LoVo (cell line): ENCODE data around the gene SOX10.

ENCODE experiments used
- DNase-seq: peaks from one replicate; pipeline ENCODE4 v3.0.0-alpha.2; 2016; ENCODE audit warnings: low spot score

The SOX10 gene

DNA sequence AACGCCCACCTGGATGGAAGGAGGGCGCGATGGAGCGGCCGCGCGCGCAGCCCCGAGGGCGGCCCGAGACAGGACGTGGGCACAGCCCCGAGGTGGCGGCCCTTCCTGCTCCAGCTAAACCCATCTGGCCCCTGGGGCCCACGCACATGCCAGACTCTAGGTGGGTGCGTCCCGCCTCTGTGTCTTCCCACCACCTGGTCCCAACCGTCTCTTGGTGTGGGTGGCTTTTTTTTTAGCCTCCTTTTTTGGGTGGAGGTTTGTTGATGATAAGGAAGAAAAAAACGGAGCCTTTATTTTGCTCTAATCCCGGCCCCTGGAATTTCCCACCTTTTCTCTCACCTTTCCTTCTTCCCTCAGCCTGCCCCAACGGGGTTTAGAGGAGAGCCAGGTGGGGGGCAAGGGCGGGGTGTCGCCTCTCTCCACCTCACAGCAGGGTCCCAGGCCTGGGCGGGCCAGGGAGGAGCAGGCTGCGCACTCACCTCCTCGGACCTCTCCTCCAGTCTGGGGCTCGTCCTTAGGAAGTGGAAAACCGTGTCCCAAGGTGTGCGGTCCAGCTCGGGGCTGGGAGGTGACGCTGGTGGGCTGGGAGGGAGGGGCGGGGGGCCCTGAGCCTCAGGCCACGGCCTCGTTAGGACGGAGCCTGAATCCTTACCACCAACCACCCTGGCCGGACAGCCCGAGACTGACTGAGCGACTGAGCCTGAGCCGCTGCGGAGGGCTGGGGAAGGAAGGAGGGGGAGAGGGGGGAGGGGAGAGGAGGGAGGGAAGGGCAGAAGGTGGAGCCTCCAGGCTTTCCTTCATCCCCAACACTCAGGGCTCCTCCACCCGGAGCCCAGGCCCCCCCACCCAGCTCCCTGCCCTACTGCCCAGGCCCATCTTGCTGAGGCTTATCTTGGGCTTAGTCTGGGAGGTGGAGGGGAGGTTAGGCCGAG is at the start of gene SOX10:
TSS of gene SOX10 (minus strand) at position 696 of the 932 bp plus-strand sequence. CDS start 771 bp downstream, outside the sequence.
- no peak for DNase-seq

DNA sequence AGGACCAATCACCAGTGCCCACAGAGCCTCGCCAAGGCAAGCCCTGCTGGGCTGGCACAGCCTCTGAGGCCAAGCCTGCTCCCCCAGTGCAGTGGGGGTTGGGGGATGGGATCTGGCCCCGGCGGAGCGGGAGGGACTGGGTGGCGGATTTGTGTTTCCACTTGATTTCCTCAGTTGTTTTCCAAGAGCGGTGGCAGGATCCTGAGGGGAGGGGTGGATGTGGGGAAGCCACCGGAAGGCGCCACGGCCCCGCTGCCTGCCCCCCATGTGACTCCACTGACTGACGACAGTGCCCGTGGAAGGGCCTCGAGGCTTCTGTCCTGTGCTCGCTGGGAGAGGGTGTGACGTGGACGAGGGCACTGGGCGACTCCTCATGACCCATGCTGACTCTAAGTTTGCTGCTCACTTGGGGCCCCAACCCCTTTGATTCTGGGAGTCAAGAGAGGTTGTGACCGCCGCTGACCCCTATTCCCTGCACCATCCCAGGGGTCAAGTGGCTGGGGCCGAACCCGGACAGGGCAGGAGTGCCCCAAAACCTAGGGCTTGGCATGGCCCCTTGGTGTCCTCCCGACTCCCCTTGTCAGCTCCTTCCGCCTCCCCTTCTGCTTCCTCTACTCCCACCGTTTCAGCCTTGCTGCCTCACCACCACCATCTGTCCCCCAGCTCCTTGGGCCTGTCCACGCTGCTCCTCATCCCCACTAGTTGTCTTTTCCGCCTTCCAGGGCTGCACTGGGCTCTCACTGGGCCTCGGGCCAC is 49.3 kb upstream of the SOX10 start:
- DNase-seq: no peak

DNA sequence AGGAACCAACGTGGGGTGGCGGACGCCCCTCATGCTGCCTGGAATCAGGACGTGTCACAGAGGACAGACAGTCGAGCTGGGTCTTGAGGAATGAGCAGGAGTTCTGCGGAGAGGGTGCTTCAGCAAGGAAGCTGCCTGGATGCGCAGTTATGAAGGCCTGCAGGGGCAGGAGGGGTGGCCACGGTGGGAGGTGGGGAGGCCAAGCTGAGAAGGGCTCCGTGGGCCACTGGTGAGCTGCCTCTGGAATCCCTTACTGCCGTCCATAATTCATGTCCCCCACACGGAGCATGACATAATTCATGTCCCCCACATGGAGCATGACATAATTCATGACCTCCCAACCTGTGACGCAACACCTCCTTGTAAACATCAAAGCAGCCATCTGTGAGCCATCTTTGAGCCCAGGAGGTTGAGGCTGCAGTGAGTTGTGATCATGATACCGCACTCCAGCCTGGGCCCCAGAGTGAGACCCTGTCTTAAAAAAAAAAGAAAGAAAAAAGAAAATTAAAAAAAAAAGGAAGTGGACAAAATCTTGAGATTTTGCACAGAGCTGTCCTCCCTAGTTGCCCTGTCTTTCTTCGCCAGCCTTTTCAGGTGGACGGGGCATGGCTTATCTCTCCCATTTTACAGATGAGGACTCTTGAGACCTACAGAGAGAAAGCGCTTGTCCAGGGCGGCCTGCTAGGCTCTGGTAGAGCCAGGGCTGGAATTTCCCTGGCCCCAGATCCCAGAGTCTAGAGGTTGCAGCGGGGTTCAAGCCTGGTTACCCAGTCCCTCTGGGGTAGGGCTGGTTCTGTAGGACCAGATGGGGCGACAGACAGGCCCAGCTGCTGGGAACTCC is 48.5 kb upstream of the SOX10 start:
- DNase-seq: no peak

DNA sequence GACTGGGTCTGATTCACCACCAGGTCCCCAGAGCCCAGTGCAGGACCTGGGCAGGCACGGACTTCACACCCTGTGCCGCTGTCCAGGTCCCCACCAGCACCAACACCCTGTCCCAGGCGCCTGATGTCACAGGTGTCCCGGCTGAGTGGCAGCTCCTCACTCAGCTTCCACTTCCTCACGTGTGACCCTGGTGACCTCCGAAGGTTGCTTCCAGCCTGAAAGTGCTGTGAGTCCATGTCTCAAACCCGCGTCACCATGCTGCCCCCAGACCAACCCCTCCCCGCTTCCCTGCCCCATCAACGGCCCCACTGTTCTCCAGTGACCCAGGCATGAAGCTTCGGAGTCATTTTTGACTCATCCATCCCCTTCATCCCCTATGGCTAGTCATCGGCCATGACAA is 47.1 kb upstream of the SOX10 start:
- DNase-seq: no peak

DNA sequence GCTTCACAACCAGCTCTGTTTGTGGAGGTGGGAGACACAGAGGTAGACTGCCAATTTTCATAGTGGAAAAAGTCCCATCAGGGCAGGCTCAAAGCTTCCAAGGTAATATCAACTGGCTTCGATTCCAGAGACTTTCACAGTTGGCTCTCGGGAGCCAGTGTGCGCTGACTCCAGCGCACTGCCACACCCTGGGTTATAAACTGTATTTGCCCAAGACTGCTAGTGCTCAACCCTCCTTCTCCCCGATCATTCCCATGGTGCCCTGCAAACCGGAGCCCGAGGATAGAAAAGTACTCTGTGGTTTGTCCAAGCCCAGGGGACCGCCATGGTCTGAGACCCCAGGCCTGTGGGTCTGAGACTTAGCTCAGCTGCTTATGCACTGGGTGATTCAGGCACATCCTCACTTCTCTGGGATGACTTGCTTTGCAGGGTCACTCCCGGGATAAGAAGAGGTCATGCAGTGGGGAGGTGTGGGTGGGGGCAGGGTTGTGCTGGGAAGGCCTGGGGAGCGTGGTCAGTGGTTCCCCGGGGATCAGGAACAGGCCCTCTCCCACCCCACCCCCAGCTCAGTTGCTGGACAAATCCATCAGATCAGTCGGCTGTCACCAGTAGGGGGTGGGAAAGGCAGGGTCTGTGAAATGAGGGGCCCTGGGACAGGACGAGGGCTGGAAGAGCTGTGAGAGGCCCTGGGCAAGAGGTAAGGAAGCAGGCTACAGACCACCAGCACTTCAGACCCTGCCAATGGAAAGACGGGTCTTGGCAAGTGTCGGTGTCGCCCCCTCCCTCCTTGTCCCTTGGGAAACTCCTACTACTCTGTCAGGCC is 46.2 kb upstream of the SOX10 start:
- no peak for DNase-seq

DNA sequence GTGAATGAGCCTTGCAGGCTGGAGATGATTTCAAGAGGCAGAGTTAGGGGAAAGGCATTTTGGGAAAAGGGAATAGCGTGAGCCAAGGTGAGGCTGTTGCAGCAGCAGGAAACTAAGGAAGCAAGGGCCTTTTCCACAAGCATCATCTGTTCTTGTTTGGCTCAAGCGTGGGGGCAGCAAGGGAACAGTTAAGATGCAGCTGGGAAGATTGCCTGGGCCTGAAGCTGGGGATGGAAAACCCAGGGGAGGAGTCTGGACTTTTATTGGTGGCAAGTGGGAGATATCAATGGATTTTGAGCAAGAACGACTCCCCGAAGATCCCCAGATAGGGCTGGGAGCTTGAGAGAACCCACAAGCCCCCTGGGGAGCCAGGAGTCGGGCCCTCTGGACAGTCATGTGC is 45.5 kb upstream of the SOX10 start:
- DNase-seq: no peak

DNA sequence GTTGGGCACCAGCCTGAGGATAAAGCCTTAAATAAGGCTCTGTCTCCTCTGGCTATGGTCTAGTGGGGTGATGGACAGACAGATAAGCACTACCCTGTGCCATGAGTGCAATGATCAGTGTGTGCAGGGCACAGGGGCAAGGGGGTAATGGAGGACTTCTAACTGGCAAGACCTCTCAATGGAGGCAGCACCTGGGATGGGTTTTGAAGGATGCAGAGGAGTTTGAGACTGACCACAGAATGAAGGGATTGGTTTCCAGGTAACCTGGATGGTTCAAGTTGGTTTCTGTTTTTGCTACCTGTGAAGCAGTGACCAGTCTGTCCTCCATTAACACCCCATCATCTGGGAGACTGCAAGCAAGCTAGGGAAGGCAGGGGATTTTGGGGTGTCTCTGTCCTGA is 45.0 kb upstream of the SOX10 start:
- no peak for DNase-seq

DNA sequence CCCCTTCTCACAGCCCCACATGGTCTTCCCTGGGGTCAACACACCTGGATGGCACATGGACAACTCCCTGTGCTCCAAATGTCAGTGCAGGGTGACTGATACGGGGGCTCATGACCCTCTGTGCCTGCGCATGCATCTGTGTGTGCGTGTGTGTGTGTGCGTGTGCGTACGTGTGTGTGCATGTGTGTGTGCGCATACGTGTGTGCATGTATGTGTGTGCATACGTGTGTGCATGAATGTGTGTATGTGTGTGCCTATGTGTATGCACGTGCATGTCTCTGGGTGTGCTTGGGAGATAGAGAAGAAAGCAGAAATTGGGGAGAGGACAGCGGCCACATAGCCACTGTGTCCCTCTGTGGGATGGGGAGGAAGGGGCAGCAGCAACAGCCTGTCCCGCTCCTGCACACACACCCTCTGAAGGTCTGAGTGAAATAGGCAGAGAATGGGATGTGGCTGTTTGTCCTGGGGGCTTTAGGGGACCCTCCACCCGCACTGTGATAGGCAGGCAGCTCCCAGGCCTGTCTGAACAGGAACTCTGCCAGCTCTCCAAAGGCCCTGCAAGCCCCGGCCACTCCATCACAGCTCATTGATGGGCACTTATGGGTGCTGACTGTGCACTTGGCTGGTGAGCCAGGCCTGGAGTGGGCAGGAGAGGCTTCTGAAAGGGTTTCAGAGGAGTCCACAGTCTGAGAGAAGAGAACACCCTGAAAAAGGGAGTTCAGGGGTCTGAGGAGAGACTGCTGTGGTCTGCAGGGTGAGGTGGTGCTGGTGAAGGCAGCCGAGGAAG is 44.2 kb upstream of the SOX10 start:
- no peak for DNase-seq

DNA sequence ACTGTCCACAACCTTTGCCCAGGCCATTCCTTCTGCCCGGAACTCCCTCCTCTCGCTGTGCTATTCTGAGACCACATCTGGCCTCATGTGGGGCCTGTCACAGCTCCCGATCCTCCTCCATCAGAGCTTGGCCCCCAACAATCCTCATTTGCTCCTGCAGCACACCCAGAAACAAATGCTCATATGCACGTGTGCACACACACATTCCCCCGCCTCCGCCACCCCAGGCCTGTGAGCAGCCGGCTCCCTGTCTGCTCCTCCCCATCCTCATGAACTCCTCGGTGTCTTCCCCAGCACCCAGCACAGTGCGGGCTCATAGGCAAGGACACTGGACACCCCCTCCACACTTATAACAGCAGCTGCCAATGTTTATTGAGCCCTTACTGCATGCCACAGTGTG is 43.1 kb upstream of the SOX10 start:
- no peak for DNase-seq

DNA sequence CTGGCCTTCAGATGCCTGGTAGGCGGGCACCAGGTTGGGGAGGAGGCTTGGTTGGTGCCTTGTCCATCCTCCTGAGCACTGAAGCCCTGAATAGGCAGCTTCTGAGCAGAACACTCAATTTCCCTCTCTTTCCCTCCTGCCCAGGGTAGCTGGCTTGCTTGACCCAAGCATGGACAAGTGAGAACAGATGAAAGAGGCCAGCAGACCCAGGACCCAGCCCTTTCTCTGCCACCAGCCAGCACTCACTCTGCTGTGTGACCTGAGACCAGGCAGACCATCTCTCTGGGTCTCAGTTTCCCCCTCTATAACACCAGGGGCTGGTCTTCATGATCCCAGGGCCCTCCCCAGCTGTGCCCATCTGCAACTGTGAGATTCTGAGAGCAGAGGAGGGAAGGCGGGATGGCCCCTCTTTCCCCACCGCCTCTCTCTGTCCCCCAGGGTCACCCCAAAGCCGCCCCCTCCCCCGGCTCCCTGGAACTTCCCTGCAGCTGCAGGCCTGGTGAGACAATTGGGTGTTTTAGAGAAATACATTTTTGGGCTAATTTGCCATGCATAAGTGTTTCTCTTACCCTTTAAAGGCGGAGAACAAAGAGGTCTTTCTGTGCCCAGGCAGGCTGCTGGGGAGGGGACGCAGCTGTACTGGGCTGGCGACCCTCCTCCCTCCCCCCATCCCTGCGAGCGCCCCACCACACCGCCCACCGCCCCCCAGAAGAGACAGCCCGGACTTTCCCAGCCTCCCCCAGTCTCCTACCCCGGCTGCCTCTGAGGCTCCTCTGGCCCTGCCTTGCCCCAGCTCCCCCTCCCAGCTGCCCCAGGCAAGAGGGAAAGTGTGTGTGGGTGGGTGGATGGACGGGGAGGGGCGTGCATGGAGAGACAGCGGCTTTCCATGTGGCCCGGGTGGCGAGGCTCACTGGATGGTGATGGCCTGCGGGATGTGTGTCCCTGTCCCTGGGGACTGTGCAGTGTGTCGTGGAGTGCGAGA is 42.1 kb upstream of the SOX10 start:
- no peak for DNase-seq

DNA sequence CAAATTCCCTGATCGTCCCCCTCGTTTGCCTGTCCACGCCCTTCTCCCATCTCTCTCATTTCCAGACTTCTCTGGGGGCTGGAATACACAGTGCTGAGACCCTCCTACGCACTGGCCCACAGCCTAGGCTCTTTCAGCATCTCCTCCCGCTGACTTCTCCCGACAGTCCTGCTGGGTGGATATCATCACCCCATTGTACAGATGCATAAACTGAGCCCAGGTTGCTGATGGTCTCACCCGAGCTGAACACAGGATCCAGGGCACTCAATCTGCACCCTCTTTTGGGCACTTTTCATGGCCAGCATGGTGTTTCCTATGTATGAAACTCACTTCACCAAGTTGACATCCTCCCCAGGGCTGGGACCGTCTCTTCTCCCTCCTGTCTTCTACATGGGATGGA is 41.2 kb upstream of the SOX10 start:
- DNase-seq: no peak

DNA sequence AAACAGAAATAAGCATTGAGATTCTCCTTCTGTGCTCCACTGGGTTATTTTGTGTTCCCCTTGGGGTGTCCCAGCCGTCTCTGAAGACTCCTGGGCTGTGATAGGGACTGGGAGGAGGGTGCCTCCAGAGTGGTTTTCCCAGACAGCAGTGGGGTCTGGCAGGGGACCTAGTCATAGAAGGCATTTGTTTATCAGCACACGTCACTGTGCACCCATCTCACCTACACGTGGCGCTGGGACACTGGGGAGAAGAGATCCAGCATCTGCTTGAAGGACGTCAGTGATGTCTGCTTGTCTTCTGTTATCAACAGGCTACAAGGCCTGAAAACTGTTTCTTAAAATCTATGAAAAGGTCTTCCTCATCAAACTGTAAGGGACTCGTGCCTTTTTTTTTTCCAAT is 38.7 kb upstream of the SOX10 start:
- DNase-seq: no peak

DNA sequence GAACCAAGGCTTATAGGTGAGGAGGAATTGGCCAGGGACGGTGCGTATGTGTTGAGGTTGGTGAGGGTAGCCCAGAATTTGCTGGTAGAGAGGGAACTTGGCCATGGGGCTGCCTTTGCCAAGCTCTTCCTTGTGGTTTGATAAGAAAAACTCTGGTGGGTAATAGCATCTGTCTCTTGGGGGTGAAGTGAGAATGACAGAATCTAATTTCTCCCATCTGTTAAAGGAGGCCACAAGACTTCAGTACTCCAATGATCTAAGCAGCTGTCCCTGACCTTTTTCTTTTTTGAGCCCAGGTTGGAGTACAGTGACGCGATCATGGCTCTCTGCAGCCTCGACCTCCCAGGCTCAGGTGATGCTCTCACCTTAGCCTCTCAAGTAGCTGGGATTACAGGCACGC is 36.9 kb upstream of the SOX10 start:
- DNase-seq: no peak

DNA sequence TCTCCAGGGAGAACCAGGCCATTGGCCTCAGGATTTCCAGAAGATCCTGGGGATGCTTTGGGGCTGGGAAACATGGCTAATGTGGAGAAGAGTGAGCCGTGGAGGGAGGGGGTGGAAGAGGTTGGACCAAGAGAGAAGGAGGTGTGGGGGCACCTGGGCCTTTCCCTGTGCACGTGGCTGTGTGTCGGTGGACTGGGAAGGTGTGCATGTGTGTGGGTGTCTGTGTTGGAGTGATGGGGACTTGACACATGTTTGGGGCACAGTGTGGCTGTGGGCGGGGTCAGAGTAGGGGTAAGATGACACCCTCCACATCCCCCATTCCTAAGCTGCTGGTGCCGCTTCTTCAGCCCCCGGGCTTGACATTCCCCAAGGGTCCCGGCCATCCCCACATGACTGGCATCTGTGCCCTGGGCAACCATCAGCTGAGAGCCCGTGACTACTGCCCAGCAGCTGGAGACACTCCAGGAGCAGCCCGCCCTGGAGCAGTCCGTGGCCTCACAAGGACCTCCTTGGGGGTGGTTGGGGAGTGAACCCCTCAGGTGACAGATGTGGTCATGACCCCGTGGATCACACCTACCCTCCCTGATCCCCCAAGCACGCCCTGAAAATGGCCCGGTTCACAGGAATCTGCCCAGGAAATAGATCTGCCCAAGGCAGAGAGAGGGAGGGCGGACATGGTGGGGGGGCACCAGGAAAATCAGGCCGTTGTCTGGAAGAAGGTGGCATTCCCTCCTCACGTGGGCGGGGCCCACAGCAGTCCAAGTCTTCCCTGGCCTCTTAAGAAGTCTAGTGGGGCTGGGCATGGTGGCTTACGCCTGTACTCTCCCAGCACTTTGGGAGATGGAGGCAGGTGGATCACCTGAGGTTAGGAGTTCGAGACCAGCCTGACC is 34.8 kb upstream of the SOX10 start:
- no peak for DNase-seq

DNA sequence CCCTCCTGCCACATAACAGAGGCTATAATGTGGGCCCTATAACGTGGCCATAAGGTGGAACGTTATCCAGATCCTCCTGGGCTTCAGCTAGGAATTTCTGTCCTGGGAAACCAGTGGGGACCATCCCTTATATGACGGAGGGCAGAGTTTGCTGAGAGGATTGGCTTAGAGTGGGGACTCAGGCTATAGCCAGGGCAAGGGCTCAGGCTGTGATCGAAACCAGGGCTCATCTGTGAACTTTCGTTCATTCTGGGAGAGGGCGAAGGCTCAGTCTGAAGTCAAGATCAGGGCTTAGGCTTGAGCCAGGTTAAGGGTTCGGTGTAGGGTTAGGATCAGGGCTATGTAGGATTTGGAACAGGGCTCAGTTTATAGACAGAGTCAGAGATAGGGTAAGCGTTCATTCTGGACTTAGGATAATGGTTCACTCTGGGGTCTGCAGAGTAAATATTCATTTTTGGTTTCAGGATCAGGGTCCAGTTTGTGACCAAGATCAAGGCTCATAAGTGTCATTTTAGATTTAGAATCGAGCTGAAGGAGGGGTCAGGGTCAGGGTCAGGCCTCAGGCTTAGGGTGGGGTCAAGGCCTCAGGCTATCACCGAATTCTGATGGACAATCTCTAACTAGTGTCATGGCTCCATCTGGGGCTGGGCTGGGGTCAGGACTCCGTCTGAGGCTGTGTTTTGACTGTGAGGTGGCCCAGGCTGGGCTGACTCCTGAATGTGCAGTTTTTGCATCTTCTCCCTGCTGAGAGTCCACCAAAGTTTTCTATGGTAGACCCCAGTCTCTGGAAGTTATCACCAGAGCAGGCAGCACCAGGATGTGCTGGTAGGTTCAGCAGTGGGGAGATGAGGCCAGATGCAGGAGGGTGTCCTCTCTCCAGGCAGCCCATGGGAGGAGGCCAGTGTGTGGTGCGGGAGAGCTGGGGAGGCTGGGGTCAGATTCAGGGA is 33.9 kb upstream of the SOX10 start:
- DNase-seq: no peak

DNA sequence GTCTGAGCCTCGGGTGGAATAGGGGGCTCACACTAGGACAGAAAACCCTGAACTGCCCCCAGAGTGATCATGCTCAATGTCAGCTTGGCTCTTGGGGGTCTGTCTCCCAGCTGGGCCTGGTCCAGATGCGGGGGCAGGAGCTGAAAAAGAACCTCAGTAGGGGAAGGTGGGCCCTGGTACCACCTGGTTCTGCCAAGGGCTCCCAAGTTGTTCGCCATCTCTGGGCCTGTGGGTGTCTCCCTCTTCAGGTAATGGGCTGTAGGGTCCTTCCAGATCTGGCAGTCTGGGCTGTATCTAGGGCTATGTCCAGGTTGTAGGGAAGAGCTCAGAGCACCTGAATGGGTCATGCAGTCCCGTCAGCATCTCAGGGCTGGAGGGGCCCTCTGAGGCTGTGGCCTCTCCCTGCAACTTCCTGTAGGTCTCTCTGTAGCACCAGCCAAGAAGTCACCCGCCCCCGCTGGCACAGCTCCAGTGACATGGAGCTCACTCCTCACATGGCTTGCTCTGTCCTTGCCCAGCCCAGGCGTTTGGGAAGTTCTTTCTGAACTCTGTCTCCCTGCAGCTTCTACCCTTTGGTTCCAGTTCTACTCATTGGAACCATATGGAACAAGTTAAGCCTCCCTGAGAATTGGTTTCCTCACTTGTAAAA is 33.0 kb upstream of the SOX10 start:
- DNase-seq: no peak
